HT-29 (cell line): ENCODE data around the gene ADAMTSL1. TPM values are rescaled to one million over a fixed set of nuclear protein-coding genes. Genes with fewer than 3 reads are reported as not detected.

Experiments
- DNase-seq: peaks from one replicate; pipeline ENCODE4 v3.0.0-alpha.2; 2015; ENCODE audit warnings: low spot score
- total RNA-seq: library from RNA; depleted of rRNA; stranded (reverse); fragments of >200 nt; shearing (Covaris generic); gene quantifications from 2 replicates; pipeline ENCODE4 v1.2.3, GENCODE V29; 2014

Gene ADAMTSL1
- total RNA-seq, 1 experiment from 2014 or later, result not detected

DNA sequence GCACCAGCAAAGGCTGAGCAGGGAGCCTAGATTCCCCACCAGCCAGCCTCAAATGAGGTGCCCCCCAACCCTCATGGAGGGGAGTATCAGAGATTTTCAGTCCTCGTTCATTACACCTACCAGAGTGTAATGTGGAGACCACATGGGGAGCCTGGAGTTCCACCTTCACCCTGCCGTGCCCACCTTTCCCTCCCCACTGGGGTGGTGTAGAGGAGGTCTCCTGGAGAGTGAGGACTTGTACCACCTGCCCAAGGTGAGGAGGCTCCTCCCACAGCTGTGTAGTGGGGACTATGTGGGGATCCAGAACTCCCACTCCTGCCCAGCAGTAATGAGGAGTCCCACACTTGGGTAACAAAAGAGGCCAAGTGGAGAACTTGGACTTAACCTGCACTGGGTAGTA is 337.2 kb downstream of the ADAMTSL1 start:
- DNase-seq, result no peak

DNA sequence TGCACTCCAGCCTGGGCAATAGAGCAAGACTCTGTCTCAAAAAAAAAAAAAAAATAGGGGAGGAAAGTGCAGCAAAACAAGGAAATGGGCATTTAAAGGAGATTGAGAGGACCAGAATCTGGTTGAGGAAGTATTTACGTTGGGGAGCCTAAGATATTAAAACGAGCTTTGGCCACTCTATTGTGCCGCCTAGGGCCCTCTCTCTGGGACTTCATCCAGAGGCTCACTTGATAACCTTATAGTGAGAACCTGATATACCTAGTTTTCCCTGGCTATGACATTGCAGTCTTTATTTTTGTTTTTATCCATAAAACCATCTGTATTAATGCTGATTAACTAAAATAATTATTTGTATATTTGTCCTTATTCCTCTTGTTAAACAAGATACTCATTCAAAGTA is 345.5 kb downstream of the ADAMTSL1 start:
- DNase-seq, result no peak

DNA sequence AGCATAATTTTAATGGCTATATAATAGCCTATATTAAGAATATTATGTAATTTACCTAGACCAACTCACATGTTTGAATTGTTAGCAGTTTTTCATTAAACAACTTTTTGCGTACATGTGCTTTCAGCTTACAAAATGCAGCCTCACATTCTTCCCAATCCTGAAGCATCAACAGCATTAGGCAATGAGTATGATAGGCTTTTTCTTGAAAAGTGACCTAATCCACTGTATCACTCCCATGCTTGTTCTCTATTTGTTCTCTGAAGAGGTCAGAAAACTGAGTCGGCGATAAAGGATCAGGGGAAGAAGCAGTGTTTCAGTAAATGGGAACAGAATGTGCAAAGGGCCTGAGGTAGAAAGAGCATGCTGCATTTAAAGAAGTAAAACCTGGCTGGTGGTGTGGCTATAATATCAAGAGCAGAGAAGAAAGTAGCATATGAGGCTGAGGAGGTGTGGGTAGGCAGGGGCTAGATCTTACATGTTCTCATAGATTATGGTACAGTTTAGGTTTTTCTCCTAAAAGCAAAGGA is 346.7 kb downstream of the ADAMTSL1 start:
- DNase-seq, result no peak

DNA sequence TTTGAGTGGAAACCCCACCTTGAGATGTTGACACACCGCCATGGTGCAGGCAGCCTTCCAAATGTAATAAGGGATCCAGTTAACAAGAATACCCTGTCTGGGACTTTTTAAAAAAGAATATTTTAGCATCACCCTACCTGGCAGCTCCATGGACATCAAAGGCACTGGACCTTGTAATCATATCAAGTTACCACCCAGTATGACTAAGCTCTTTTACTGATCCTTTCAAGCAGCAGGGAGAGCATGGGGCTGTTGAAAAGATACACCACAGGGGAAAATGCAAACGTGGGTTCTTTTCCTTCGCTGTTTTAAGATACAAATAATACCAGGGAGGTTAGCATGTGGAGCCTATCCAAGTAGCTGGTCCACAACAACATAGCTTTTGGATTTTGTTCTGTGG is 347.8 kb downstream of the ADAMTSL1 start:
- no peak for DNase-seq

DNA sequence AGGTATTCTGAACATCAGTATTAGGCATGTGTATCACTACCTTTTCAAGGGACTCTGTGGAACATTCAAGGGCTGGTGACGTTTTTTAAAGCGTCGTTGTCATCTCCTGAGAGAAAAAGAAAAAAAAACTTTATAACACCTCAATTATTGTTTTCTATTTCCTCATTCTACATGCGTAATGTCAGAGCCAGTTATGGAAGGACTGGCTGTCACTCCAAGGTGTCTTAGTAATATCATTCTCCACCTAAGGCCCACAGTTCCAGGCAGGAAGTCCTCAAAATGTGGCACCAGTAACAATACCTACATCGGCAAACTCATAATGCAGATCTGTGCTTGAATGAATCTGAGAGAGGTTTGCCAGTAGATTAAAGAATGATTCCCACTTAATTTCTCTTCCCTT is 348.9 kb downstream of the ADAMTSL1 start:
- no peak for DNase-seq

DNA sequence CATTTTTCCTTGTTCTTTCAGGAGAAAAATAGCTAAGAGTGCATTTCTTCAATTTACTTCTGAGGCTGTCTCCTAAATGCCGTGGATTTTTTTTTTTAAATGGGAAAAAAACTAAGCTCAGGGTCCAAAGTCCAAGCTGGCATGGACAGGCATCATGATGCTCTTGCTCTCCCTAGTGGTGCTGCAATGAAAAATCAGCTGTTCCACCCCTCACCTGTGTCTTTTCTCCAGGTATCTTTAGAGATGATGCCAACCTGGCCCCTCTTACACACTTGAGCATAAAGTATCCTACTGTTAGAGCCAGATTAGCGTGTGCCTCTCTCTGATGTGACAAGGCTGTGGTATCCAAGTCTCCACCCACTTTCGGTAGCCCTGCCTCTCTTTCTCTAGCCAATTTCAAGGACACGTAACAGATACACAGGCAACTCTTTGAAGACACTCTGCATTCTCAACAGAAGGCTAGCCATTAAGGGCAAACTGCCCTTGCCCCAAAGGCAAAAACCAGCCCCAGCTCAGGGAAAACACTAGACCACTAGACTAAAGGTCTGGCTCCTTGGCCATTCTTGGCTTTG is 350.2 kb downstream of the ADAMTSL1 start:
- DNase-seq, result peak; percentile 56

DNA sequence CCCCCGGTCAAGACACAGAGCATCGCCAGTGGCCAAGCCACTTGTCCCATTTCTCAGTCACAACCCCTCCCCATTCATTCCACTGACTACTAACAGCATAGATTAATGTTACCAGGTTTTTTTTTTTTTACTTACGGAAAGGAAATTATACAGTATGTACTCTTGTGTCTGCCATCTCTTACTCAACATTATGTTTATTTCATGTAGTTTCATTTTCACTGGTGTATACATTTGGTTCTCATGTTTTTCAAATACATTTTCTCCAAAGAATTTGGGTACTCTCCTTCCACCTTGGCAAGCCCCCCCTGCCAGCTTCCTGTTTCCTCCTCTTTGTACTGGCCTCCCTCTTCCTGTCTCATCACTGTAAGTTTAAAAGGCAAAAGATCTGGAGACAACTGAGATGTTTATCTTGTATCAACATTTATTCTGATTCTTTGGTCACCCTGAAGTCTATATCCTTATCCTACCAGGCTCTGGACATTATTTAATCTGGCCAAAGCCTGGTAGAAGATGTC is 351.8 kb downstream of the ADAMTSL1 start:
- no peak for DNase-seq

DNA sequence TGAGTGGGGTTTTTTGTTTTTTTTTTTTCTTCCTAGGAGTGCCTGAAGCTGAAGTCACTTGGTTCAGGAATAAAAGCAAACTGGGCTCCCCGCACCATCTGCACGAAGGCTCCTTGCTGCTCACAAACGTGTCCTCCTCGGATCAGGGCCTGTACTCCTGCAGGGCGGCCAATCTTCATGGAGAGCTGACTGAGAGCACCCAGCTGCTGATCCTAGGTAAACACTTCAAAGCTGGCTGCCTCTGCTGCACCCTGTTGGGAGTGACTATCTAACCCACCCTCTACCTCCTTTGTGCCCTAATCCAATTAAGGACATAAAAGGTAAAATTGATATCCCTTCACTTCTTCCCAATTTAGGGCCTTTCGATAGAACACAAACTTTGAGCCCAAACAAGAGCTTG is 352.3 kb downstream of the ADAMTSL1 start:
- no peak for DNase-seq

DNA sequence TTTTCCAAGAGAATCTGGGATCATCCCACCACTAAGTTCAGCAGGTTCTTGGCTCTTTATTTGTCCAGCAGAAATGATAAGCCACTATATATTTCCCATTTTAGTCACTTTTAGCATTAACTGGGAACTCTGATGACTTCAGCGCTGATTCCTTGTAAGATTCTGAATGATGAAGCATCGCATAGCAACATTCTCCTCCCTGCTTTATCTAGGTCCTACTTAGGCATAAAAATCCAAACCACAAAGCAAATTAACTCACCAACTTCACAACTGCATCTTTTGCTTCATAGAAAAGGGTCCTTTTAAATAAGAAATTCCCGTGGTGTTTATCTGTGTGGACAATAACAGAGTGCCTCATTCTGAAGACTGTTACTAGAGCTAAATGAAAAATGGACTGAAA is 355.1 kb downstream of the ADAMTSL1 start:
- DNase-seq, result no peak

DNA sequence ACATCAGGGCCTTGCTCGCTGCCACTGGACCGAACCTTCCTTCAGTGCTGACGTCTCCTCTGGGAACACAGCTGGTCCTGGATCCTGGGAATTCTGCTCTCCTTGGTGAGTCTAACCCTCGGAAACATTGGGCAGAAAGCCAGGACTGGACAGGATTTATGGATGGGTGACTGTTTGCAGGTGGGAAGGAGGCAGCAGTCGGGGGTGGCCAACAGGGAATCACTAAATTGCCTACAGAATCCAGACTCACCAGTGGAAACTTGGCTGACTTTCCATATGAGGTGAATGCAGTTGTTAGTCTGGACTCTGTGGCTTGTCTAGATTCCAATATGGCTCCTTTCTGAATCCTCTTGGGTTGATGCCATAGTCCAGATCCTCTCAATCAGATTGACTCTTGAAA is 355.9 kb downstream of the ADAMTSL1 start:
- no peak for DNase-seq

DNA sequence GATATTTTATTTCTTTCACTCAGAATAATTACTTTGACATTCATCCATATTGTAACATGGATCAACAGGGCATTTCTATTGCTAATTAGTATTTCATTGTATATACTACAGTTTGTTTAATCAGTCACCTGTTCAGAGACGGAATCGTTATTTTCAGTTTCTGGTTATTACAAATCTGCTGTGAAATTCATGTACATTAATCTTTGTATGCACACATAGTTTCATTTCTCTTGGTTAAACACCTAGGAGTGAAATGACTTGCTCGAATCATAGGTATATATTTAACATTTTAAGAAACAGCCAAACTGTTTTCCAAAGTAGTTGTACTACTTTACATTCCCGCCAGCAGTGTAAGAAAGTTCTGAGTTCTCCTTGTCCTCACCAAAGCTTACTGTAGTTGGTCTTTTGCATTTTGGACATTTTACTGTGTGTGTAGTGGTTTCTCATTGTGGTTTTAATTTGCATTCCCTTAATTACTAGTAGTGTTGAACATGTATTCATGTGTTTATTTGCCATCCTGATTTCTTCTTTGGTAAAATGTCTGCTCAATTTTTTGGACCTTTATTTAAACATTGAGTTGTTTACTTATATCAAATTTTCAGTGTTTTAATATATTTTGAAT is 360.9 kb downstream of the ADAMTSL1 start:
- DNase-seq, result no peak

DNA sequence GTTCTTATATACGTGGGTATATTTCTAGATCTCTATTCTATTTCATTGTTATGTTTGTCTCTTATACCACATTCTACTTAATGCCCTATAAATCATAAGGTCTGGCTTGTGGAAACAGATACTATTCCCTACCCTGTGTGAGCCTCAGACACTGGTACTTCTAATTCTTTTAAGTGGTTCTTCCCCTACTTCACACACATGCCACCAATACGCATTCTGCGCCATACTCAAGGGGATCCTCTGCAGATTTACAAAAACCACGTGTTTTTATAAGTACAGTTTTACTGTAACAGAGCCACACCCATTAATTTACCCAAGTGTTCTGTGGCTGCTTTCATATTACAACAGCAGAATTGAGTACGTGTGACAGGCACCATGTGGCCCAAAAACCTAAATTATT is 363.4 kb downstream of the ADAMTSL1 start:
- no peak for DNase-seq

DNA sequence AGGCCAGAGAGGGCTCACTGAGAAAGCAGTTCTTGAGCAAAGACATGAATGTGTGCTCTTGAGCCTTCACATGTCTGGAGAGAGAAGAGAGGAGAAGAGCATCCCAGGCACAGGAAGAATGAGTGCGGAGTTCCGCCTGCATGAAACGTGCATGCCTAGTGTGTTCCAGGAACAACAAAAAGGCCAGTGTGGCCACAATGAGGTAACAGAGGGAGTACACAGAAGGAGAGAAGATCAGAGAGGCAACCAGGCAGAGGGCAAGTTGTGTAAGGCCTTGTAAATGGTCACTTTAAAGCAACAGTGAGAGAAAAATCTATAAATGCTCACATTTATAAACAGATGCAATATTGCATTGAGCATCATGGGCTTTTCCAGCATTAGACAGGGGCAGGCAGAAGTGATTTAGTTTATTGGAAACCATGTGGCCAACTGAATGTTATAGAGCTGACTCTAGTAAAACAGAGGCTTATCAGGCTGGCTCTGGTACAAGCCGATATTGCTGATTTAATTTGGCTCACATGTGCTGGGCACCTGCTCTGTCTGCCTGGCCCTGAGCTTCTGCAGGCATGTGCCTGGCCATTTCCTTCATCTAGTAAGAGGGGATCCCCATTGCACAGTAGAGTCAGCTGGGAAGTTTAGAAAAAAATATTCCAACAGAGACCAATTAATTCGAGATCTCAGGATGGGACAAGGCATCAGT is 373.8 kb downstream of the ADAMTSL1 start:
- no peak for DNase-seq

DNA sequence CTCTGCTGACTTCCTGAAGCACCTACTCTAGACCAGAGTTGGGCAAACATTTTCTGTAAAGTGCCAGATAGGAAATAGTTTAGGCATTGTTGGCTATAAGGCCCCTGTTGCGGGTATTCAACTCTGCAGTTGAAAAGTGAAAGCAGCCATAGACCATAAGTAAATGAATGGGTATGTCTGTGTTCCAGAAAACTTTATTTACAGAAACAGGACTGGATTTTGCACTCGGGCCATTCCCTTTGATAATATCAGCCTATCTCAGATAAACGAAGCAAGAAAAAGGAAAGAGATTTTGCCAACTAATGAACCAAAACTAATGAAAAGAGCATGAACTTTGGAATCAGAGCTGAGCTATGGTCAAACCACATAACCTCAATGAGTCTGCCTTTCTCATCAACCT is 374.7 kb downstream of the ADAMTSL1 start:
- no peak for DNase-seq

DNA sequence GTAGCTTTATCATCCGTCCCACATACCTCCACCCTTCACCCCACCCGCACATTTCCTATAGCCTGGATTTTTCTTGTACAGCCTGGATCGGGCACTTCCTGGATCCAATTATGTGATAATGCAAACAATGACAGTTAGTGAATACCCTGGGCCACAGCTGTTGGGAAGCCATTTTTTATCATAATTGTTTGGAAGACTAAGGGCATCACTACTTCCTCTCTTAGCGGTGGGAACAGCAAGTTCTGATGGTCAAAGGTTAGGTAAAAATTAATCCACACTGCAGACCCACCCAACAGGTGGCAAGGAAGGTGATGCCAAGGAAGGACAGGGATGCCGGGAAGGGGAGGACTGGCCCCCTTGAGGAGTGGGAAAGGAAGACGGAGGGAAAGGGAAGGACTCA is 375.3 kb downstream of the ADAMTSL1 start:
- no peak for DNase-seq

DNA sequence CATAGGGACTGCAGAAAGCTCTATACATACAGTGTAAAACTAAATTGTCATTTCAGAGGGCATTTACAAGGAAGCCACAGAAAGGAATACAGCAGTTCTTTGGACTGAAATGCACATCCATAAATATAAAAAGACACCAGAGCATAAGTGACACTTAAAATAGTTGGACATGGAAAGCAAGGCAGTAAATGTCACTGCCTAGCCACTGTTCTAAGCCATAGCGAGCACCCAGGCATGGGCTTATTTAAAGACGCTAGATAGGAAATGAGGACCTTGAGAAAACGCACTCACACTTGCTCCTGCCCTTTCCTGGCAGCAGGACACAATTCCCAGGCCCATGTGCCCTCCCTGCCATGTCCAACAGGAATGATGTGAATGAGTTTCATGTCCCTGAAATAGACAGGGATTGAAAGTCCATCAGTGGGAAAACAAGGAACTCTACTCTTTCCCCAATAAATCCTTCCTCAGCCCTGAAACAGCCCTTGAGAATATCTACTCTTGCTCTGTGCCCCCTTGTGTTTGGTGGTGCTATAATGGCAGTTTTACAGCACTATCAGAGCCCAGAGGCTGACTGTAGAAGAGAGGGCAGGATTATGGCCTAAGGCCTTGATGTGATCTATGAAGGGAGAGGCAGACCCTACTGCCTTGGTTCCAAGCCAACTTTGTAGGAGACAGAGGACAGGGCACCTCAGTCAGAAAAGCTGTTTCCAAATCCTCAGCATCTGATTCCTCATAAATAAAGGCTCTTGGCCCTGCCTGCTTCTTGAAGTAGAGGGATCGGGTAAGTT is 376.1 kb downstream of the ADAMTSL1 start:
- no peak for DNase-seq

DNA sequence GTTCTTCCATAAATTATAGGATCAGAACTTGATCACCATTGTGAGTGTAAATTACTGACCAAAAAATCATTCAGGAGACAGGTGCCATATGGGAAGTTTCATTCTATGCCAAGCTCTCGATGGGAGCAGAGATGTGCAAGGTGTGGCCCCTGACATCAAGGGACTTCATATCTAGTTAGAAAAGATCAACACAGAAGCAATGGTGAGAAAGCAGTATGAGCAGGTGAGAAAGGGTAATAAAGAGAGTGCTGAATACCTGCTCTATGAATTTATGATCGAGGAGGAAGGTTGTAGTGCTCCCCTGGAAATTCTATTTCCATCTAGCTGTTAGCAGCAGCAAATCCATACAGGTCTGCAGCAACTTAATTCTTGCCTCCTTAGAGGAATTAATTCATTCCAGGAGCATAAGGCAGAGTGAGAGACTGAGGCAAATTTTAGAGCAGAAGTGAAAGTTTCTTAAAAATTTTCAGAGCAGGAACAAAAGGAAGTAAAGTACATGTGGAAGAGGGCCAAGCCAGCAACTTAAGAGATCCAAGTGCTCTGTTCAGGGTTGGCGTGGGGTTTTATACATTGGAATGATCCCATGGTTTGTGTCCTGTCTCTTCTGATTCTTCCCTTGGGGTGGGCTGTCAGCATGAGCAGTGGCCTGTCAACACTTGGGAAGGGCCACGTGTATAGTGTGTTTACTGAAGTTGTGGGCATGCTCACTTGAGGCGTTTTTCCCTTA is 377.3 kb downstream of the ADAMTSL1 start:
- DNase-seq, result no peak

DNA sequence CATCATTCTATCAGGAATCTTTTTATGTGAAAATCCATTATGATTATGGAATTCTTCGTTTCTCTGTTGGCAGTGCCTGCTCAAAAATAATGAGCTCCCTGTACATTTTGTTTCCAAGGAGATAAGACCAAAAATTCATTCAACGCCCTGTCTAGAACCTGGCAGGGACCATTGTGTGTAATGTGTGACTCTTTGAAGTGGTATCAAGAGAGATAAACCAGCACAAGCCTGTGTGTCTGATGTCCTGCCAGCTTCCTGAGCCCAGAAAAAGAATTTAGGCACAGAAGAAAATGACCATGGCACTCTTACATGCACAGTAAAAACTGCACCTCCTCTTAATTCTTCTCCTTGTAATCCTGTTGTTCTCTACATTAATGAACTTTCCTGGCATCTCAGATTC is 381.7 kb downstream of the ADAMTSL1 start:
- DNase-seq, result no peak

DNA sequence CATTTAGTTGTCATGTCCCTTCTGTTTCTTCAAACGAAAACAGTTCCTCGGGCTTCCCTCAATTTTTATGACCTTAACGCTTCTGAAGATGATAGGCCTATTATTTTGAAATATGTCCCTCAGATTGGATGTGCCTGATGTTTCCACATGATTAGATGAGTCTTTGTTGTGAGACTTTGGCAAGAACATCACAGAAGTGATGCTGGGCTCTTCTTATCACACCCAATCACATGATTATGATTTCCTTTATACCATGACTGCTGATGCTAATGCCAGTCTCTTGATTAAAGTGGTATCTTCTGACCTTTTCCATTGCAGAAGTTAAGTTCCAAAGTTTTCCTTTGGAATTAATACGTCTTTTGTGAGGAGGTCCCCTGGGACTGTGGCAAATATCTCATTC is 383.4 kb downstream of the ADAMTSL1 start:
- no peak for DNase-seq

DNA sequence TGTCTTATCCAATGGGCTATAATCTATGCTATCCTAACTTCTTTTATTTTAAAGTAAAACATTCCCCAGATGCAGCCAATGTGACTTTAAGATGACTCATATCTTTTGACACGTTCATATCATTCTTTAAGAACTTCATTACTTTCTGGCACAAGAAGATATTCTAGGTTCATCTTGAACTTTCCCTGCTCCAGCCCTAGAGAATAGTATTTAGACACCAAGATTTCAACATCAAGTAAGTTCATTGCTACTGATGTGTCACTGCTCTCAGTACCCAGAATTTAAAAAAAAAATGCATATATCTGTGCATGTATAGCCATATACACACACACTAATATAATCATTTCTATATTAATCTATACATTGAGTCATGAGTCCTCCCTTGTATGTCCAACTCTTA is 383.8 kb downstream of the ADAMTSL1 start:
- no peak for DNase-seq
